Neural crest cell (in vitro differentiated cells): Measurements from ENCODE around the gene DENND1A. TPM values are rescaled to one million over a fixed set of nuclear protein-coding genes. Genes with fewer than 3 reads are reported as not detected.

Source experiments
- DNase-seq: peaks from one replicate; pipeline ENCODE4 v3.0.0; 2021; ENCODE audit warnings: low read depth, mixed read lengths, low spot score
- H3K27ac Mint-ChIP-seq: one replicate; pipeline ENCODE4 v1.8.0; 2021; ENCODE audit warnings: mild to moderate bottlenecking, mixed read lengths; ENCODE audit not compliant: unreplicated experiment
- H3K27me3 Mint-ChIP-seq: 2 replicates; pipeline ENCODE4 v1.8.0; 2021; ENCODE audit warnings: low read depth, mild to moderate bottlenecking, mixed read lengths
- H3K36me3 Mint-ChIP-seq: 2 replicates; pipeline ENCODE4 v1.8.0; 2021; ENCODE audit warnings: low read depth, mild to moderate bottlenecking, mixed read lengths
- H3K4me1 Mint-ChIP-seq: 2 replicates; pipeline ENCODE4 v1.8.0; 2021; ENCODE audit warnings: mixed read lengths
- H3K4me3 Mint-ChIP-seq: one replicate; pipeline ENCODE4 v1.8.0; 2021; ENCODE audit warnings: mild to moderate bottlenecking, mixed read lengths
- H3K9me3 Mint-ChIP-seq: 2 replicates; pipeline ENCODE4 v1.8.0; 2021; ENCODE audit warnings: mixed read lengths
- total RNA-seq: library from RNA; stranded (reverse); gene quantifications from 2 replicates; pipeline ENCODE4 v1.2.1, GENCODE V29; 2021
- TF ChIP-seq, protein P1 (sequence below): fragments of 200-600 bp; sonication (generic); conservative IDR thresholded peaks from 2 replicates; pipeline ENCODE4 v1.5.0; 2021; ENCODE audit warnings: antibody characterized with exemption, mild to moderate bottlenecking

Gene DENND1A
- total RNA-seq, 1 donor from 2014 or later, result 17.8 TPM

DNA sequence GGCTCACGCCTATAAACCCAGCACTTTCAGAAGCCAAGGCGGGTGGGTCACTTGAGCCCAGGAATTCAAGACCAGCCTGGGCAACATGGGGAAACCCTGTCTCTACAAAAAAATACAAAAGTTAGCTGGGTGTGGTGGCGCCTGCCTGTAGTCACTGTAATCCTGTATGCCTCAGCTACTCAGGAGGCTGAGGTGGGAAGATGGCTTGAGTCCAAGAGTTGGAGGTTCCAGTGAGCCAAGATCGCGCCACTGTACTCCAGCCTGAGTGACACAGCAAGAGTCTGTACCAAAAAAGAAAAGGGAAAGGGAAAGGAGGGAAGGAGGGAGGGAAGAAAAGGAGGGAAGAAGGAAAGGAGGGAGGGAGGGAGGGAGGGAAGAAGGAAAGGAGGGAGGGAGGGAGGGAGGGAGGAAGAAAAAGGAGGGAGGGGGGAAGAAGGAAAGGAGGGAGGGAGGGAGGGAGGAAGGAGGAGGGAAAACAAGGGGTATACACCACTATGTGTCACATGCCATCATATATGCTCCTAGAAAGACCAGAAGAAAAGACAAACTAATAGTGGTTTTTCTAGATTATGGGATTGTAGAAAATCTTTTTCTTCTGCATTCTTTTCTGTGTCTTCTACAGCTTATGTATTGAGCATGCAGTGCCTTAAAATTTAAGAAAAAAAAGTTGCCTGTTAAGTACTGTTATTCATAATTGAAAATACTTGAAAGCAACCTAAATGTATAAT is 240.1 kb downstream of the DENND1A start:
- H3K9me3 Mint-ChIP-seq, result no peaks in the 10 kb centered on the region
- no peak overlapping the region for H3K4me3 Mint-ChIP-seq
- peaks cover 3% of the 10 kb centered on the region for H3K36me3 Mint-ChIP-seq
- H3K27ac Mint-ChIP-seq, result no peak overlapping the region
- TF ChIP-seq, protein P1, sequence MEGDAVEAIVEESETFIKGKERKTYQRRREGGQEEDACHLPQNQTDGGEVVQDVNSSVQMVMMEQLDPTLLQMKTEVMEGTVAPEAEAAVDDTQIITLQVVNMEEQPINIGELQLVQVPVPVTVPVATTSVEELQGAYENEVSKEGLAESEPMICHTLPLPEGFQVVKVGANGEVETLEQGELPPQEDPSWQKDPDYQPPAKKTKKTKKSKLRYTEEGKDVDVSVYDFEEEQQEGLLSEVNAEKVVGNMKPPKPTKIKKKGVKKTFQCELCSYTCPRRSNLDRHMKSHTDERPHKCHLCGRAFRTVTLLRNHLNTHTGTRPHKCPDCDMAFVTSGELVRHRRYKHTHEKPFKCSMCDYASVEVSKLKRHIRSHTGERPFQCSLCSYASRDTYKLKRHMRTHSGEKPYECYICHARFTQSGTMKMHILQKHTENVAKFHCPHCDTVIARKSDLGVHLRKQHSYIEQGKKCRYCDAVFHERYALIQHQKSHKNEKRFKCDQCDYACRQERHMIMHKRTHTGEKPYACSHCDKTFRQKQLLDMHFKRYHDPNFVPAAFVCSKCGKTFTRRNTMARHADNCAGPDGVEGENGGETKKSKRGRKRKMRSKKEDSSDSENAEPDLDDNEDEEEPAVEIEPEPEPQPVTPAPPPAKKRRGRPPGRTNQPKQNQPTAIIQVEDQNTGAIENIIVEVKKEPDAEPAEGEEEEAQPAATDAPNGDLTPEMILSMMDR, result no peak
- DNase-seq, result no peak
- H3K4me1 Mint-ChIP-seq, result peaks cover 12% of the 10 kb centered on the region
- H3K27me3 Mint-ChIP-seq, result no peaks in the 10 kb centered on the region

DNA sequence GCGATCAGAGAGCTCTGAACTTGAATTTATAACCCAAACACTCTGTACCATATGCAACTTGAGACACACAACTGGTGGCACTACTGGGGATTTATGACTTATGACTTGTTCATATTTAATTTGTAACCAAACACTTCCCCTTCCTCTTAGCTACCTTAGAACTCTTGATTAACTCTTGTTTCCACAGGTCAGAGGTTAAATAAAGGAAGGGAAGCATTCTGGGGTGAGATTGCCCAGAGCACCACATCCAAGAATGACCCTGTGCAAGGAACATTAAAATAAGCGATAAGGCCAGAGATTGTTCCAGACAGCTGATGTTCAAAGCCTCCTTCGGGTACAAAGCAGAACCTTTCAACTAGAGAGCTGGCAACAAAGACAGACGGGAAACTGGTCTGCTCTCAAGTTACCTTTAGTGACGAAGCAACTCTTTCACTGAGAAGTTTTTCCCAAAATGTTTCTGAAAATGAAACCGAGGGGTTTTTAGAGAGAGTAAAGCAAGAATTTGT is 242.6 kb downstream of the DENND1A start:
- TF ChIP-seq, protein P1, result no peak
- H3K27ac Mint-ChIP-seq, result no peak overlapping the region
- peaks cover 15% of the 10 kb centered on the region for H3K4me1 Mint-ChIP-seq
- DNase-seq, result no peak
- peaks cover 8% of the 10 kb centered on the region for H3K36me3 Mint-ChIP-seq
- H3K9me3 Mint-ChIP-seq, result no peaks in the 10 kb centered on the region
- no peak overlapping the region for H3K4me3 Mint-ChIP-seq
- H3K27me3 Mint-ChIP-seq, result no peaks in the 10 kb centered on the region

- H3K27ac Mint-ChIP-seq, result no peak overlapping the region
- peaks cover 15% of the 10 kb centered on the region for H3K4me1 Mint-ChIP-seq
- H3K27me3 Mint-ChIP-seq, result no peaks in the 10 kb centered on the region
- no peak overlapping the region for H3K4me3 Mint-ChIP-seq
- H3K9me3 Mint-ChIP-seq, result no peaks in the 10 kb centered on the region
- TF ChIP-seq, protein P1, result no peak
- H3K36me3 Mint-ChIP-seq, result peaks cover 8% of the 10 kb centered on the region
- DNase-seq, result no peak
Observed at GRCh38 chr9:123686829-123687192, 243.1 kb downstream of the DENND1A start.

GRCh38 chr9:123686131-123686828 is 243.6 kb downstream of the DENND1A start:
- TF ChIP-seq, protein P1, result no peak
- peaks cover 10% of the 10 kb centered on the region for H3K36me3 Mint-ChIP-seq
- H3K4me1 Mint-ChIP-seq, result peaks cover 15% of the 10 kb centered on the region
- no peak overlapping the region for H3K27ac Mint-ChIP-seq
- H3K9me3 Mint-ChIP-seq, result no peaks in the 10 kb centered on the region
- no peaks in the 10 kb centered on the region for H3K27me3 Mint-ChIP-seq
- DNase-seq, result no peak
- H3K4me3 Mint-ChIP-seq, result no peak overlapping the region

- H3K27ac Mint-ChIP-seq, result no peak overlapping the region
- H3K36me3 Mint-ChIP-seq, result peaks cover 16% of the 10 kb centered on the region
- TF ChIP-seq, protein P1, result no peak
- no peak overlapping the region for H3K4me3 Mint-ChIP-seq
- peaks cover 15% of the 10 kb centered on the region for H3K4me1 Mint-ChIP-seq
- DNase-seq, result no peak
- peaks cover 3% of the 10 kb centered on the region for H3K9me3 Mint-ChIP-seq
- H3K27me3 Mint-ChIP-seq, result no peaks in the 10 kb centered on the region
Observed at GRCh38 chr9:123685489-123686083, 244.3 kb downstream of the DENND1A start.
